HepG2 (cell line): Measurements from ENCODE around the gene PTEN. TPM values are rescaled to one million over a fixed set of nuclear protein-coding genes. Genes with fewer than 3 reads are reported as not detected.

ENCODE experiments used
- HNF1A ChIP-seq, 2 experiments: sonication (generic) in 1 of 2; formaldehyde crosslinking in 1 of 2; IDR thresholded peaks; 2 replicates each; pipeline versions ENCODE4 v1.4.0 to v1.6.1; 2016 to 2020; ENCODE audit warnings: borderline replicate concordance in 1 of 2, low read depth in 1 of 2, mild to moderate bottlenecking in 1 of 2, missing genetic modification reagents in 1 of 2
- ISL2 ChIP-seq: sonication (generic); formaldehyde crosslinking; IDR thresholded peaks from 2 replicates; pipeline ENCODE4 v1.5.0; 2020; ENCODE audit warnings: missing genetic modification reagents
- KIAA2018 ChIP-seq: sonication (generic); formaldehyde crosslinking; IDR thresholded peaks from 2 replicates; pipeline ENCODE4 v1.5.0; 2020; ENCODE audit warnings: mild to moderate bottlenecking, missing genetic modification reagents, borderline replicate concordance
- NCOR1 ChIP-seq: fragments of 200-600 bp; sonication (generic); IDR thresholded peaks from 2 replicates; pipeline ENCODE4 v1.7.0; 2017; ENCODE audit warnings: antibody characterized with exemption, low read length, borderline replicate concordance
- RXRA ChIP-seq: sonication (generic); formaldehyde crosslinking; IDR thresholded peaks from 2 replicates; pipeline ENCODE4 v1.5.1; 2020; ENCODE audit warnings: missing genetic modification reagents
- SMARCC2 ChIP-seq: fragments of 450-650 bp; IDR thresholded peaks from 2 replicates; pipeline ENCODE4 v1.6.1; 2017; ENCODE audit warnings: antibody characterized with exemption, mild to moderate bottlenecking
- U2AF2 ChIP-seq: fragments of 200-400 bp; formaldehyde crosslinking; IDR thresholded peaks from 2 replicates; pipeline ENCODE4 v1.6.1; 2017; ENCODE audit warnings: low read depth, mild to moderate bottlenecking, low read length
- ZNF232 ChIP-seq: sonication (generic); formaldehyde crosslinking; IDR thresholded peaks from 2 replicates; pipeline ENCODE4 v1.4.0; 2020; ENCODE audit warnings: missing genetic modification reagents, borderline replicate concordance
- ZNF383 ChIP-seq: sonication (generic); formaldehyde crosslinking; IDR thresholded peaks from 2 replicates; pipeline ENCODE4 v1.4.0; 2020; ENCODE audit warnings: missing genetic modification reagents, mild to moderate bottlenecking, borderline replicate concordance
- ZNF746 ChIP-seq: sonication (generic); formaldehyde crosslinking; IDR thresholded peaks from 2 replicates; pipeline ENCODE4 v1.8.0; 2022; ENCODE audit warnings: mild to moderate bottlenecking, missing genetic modification reagents
- ZNF766 ChIP-seq: sonication (generic); formaldehyde crosslinking; IDR thresholded peaks from 2 replicates; pipeline ENCODE4 v1.5.0; 2020; ENCODE audit warnings: missing genetic modification reagents, borderline replicate concordance
- ZNF772 ChIP-seq: sonication (generic); formaldehyde crosslinking; IDR thresholded peaks from 2 replicates; pipeline ENCODE4 v1.5.0; 2020; ENCODE audit warnings: mild to moderate bottlenecking, missing genetic modification reagents
- polyA plus RNA-seq, 8 experiments: library from polyadenylated mRNA; depleted of rRNA in 3 of 8; stranded (reverse) in 7 of 8; unstranded in 1 of 8; fragments of >200 nt; fragmentation: Illumina TruSeq in 4 of 8; extraction: Trizol in 4 of 8; gene quantifications; 2 replicates each; pipeline versions ENCODE4 v1.2.1 to v1.2.3, GENCODE V29; 2011 to 2016; ENCODE audit warnings: low read depth in 4 of 8, missing spikeins in 1 of 8, mixed read lengths in 1 of 8; ENCODE audit not compliant: insufficient read depth in 1 of 8
- total RNA-seq, 5 experiments: library from RNA; depleted of rRNA; stranded (reverse); fragments of >200 nt; fragmentation: Illumina TruSeq; extraction: Trizol; gene quantifications; 2 replicates each; pipeline ENCODE4 v1.2.3, GENCODE V29; 2016; ENCODE audit warnings: low read depth in 1 of 5

Gene PTEN
- total and polyA plus RNA-seq, 2 of the 13 experiments (the other 11 are each of a cell fraction or from before 2014, with no cell fraction given): 30.3 to 61.3 TPM

GRCh38 chr10:87861953-87862678 lies 1.3 kb upstream of the PTEN start (continued):
- TF ChIP-seq KIAA2018 (CRISPR knock-in tag) (no peak), NCOR1 (no peak), ZNF766 (CRISPR knock-in tag) (peak; percentile 78), ZNF232 (CRISPR knock-in tag) (peak; percentile 87; the same call in 1 of the 2 replicates), RXRA (CRISPR knock-in tag) (peak; percentile 80), SMARCC2 (no peak), ZNF746 (CRISPR knock-in tag) (peak; percentile 93), ZNF383 (CRISPR knock-in tag) (no peak), HNF1A (IDR thresholded peaks at IDR 0.05; ENCODE audit: low read depth) (no peak), HNF1A (CRISPR knock-in tag; IDR thresholded peaks at IDR 0.05; ENCODE audit: borderline replicate concordance) (peak; percentile 83; the same call in 1 of the 2 replicates), ZNF772 (CRISPR knock-in tag) (no peak; the same call in 1 of the 2 replicates), ISL2 (CRISPR knock-in tag) (peak; percentile 84), U2AF2 (no peak)
